Measurements from ENCODE around the gene RAB6B.
A peak's percentile ranks its signal among the peaks of the same experiment; 100 is the strongest.

Gene RAB6B

GRCh38 chr3:133930341-133930933 lies 34.8 kb upstream of the RAB6B start:
- DNase-seq, result peak; percentile 74

- DNase-seq, result no peak
These were observed 33.4 kb upstream of the RAB6B start for GRCh38 chr3:133928903-133929607.

GRCh38 chr3:133928136-133928893 lies 32.6 kb upstream of the RAB6B start:
- DNase-seq, result no peak

- DNase-seq, result peak; percentile 54
These were observed 31.9 kb upstream of the RAB6B start for GRCh38 chr3:133927540-133928066.

- peak; percentile 50 for DNase-seq
These were observed 31.3 kb upstream of the RAB6B start for GRCh38 chr3:133926736-133927539.

- DNase-seq, result no peak
These were observed 30.5 kb upstream of the RAB6B start for GRCh38 chr3:133925960-133926735.

GRCh38 chr3:133924041-133924440 lies 28.4 kb upstream of the RAB6B start:
- DNase-seq, result no peak

- no peak for DNase-seq
These were observed 25.9 kb upstream of the RAB6B start for GRCh38 chr3:133921592-133921991.

- DNase-seq, result no peak
These were observed 21.5 kb upstream of the RAB6B start for GRCh38 chr3:133917144-133917543.

GRCh38 chr3:133915685-133916658 lies 20.3 kb upstream of the RAB6B start:
- DNase-seq, result peak; percentile 29

GRCh38 chr3:133914839-133915600 lies 19.3 kb upstream of the RAB6B start:
- peak; percentile 94 for DNase-seq

GRCh38 chr3:133910422-133910821 lies 14.7 kb upstream of the RAB6B start:
- peak; percentile 67 for DNase-seq

- no peak for DNase-seq
These were observed 9.7 kb upstream of the RAB6B start for GRCh38 chr3:133905376-133905775.

- no peak for DNase-seq
These were observed 6.2 kb upstream of the RAB6B start for GRCh38 chr3:133901847-133902246.

- no peak for DNase-seq
These were observed 5.4 kb upstream of the RAB6B start for GRCh38 chr3:133901083-133901482.

- no peak for DNase-seq
These were observed 3.6 kb upstream of the RAB6B start for GRCh38 chr3:133899311-133899710.

GRCh38 chr3:133897547-133897946 lies 1.9 kb upstream of the RAB6B start:
- DNase-seq, result no peak

GRCh38 chr3:133896002-133896761 lies 500 bp upstream of the RAB6B start:
- no peak for DNase-seq
